Neuronal stem cell (in vitro differentiated cells): ENCODE results near the gene SEMA3F.

ENCODE experiments used
- DNase-seq: peaks from one replicate; pipeline ENCODE4 v3.0.0-alpha.2; 2013; ENCODE audit warnings: low spot score
- H2AFZ ChIP-seq: one replicate; pipeline ENCODE4 v1.6.1; 2013; ENCODE audit warnings: mild to moderate bottlenecking, low read length, inconsistent platforms
- H2AK5ac ChIP-seq: 2 replicates; pipeline ENCODE4 v1.6.1; 2013; ENCODE audit warnings: low read depth, mild to moderate bottlenecking, inconsistent platforms, low read length, moderate library complexity, mixed read lengths
- H2BK120ac ChIP-seq: 2 replicates; pipeline ENCODE4 v1.6.1; 2013; ENCODE audit warnings: low read depth, mild to moderate bottlenecking, inconsistent platforms, low read length, moderate library complexity, mixed read lengths
- H2BK12ac ChIP-seq: one replicate; pipeline ENCODE4 v1.6.1; 2013; ENCODE audit warnings: low read length, inconsistent platforms
- H2BK15ac ChIP-seq: 2 replicates; pipeline ENCODE4 v1.6.1; 2013; ENCODE audit warnings: mild to moderate bottlenecking, low read length, inconsistent platforms, mixed read lengths
- H2BK5ac ChIP-seq: one replicate; pipeline ENCODE4 v1.6.1; 2013; ENCODE audit warnings: inconsistent platforms, mild to moderate bottlenecking, low read length, moderate library complexity
- H3K14ac ChIP-seq: one replicate; pipeline ENCODE4 v1.6.1; 2013; ENCODE audit warnings: low read length, inconsistent platforms
- H3K18ac ChIP-seq: 2 replicates; pipeline ENCODE4 v1.6.1; 2013; ENCODE audit warnings: low read length, inconsistent platforms
- H3K23ac ChIP-seq: 2 replicates; pipeline ENCODE4 v1.6.1; 2013; ENCODE audit warnings: low read depth, mild to moderate bottlenecking, mixed read lengths, low read length, inconsistent platforms; ENCODE audit not compliant: poor library complexity
- H3K27ac ChIP-seq: replicated peaks from 3 replicates; pipeline ENCODE4 v1.5.1; 2013; ENCODE audit warnings: low read length, inconsistent platforms
- H3K27me3 ChIP-seq, 3 experiments: 2 replicates each; pipeline ENCODE4 v1.6.1; 2013; ENCODE audit warnings: low read length in 3 of 3, mild to moderate bottlenecking in 2 of 3, inconsistent platforms in 1 of 3, low read depth in 1 of 3, mixed read lengths in 1 of 3, moderate library complexity in 1 of 3; ENCODE audit not compliant: control insufficient read depth in 3 of 3, insufficient read depth in 3 of 3
- H3K36me3 ChIP-seq, 2 donors: replicated peaks in 1 of 2; 2 replicates each; pipeline ENCODE4 v1.6.1; 2013; ENCODE audit warnings: low read length in 2 of 2; ENCODE audit not compliant: control insufficient read depth in 2 of 2, insufficient read depth in 2 of 2
- H3K4ac ChIP-seq: 2 replicates; pipeline ENCODE4 v1.6.1; 2013; ENCODE audit warnings: inconsistent platforms, mild to moderate bottlenecking, low read length, moderate library complexity
- H3K4me1 ChIP-seq, 2 donors: 1 replicate in 1 of 2; 2 replicates in 1 of 2; pipeline ENCODE4 v1.6.1; 2013; ENCODE audit warnings: low read length in 2 of 2, low read depth in 1 of 2; ENCODE audit not compliant: control insufficient read depth in 2 of 2, insufficient read depth in 1 of 2
- H3K4me2 ChIP-seq: one replicate; pipeline ENCODE4 v1.6.1; 2013; ENCODE audit warnings: mild to moderate bottlenecking, low read length, inconsistent platforms; ENCODE audit not compliant: insufficient read depth, poor library complexity, severe bottlenecking
- H3K4me3 ChIP-seq, 2 donors: 2 replicates each; pipeline ENCODE4 v1.5.1; 2013; ENCODE audit warnings: low read length in 2 of 2, mild to moderate bottlenecking in 2 of 2, inconsistent platforms in 1 of 2, moderate library complexity in 1 of 2
- H3K79me1 ChIP-seq: one replicate; pipeline ENCODE4 v1.6.1; 2013; ENCODE audit warnings: low read depth, mild to moderate bottlenecking, inconsistent platforms, low read length, moderate library complexity
- H3K9ac ChIP-seq: one replicate; pipeline ENCODE4 v1.6.1; 2013; ENCODE audit warnings: mild to moderate bottlenecking, low read depth, low read length, inconsistent platforms; ENCODE audit not compliant: poor library complexity
- H3K9me3 ChIP-seq, 2 donors: replicated peaks in 1 of 2; 2 replicates each; pipeline versions ENCODE3 to v1.6.1; 2013; ENCODE audit warnings: low read length in 2 of 2, mild to moderate bottlenecking in 2 of 2, inconsistent platforms in 1 of 2, low read depth in 1 of 2, mixed read lengths in 1 of 2, moderate library complexity in 1 of 2; ENCODE audit not compliant: control insufficient read depth in 2 of 2, insufficient read depth in 1 of 2
- H4K8ac ChIP-seq: one replicate; pipeline ENCODE4 v1.6.1; 2013; ENCODE audit warnings: low read depth, mild to moderate bottlenecking, inconsistent platforms, low read length, moderate library complexity
- H4K91ac ChIP-seq: one replicate; pipeline ENCODE4 v1.6.1; 2013; ENCODE audit warnings: low read length, low read depth, mild to moderate bottlenecking, inconsistent platforms; ENCODE audit not compliant: poor library complexity
- WGBS, 2 donors: extraction: QIAGEN DNeasy Blood & Tissue Kit; methylation state at CpG; one replicate each; pipeline ENCODE4 v1.1.7; 2013; ENCODE audit warnings: missing lambda C conversion rate in 2 of 2, mixed read lengths in 1 of 2; ENCODE audit not compliant: insufficient read length in 2 of 2, insufficient replicate concordance in 1 of 2; ENCODE audit errors: extremely low coverage in 2 of 2; 5-methylcytosine and 5-hydroxymethylcytosine counted together

Gene SEMA3F

GRCh38 chr3:50196253-50196801 lies 41.2 kb downstream of the SEMA3F start:
- no peak overlapping the region for H2BK120ac ChIP-seq
- peak overlapping the region; percentile 43 for H3K23ac ChIP-seq
- H3K18ac ChIP-seq: no peak overlapping the region
- no peak overlapping the region for H3K4me3 ChIP-seq
- H4K91ac ChIP-seq: no peak overlapping the region
- H2BK5ac ChIP-seq: no peak overlapping the region
- peaks cover 3% of the 10 kb centered on the region for H3K79me1 ChIP-seq
- H3K4me2 ChIP-seq: no peak overlapping the region
- no peak overlapping the region for H3K9ac ChIP-seq
- H3K4me1 ChIP-seq: peaks cover 0 to 4% of the 10 kb centered on the region in 2 donors
- no peak overlapping the region for H4K8ac ChIP-seq
- no peak overlapping the region for H2AFZ ChIP-seq
- peak overlapping the region; percentile 42 for H2BK15ac ChIP-seq
- no peak overlapping the region for H3K14ac ChIP-seq
- H3K27me3 ChIP-seq: peaks cover 0 to 46% (median 3%) of the 10 kb centered on the region in 3 experiments
- no peak for DNase-seq
- peak overlapping the region; percentile 42 for H2AK5ac ChIP-seq
- H3K9me3 ChIP-seq: no peaks in the 10 kb centered on the region
- WGBS, 2 donors: no CpG with 5 or more reads among the region's 6 CpGs
- peak overlapping the region; percentile 85 for H2BK12ac ChIP-seq
- H3K36me3 ChIP-seq: no peaks in the 10 kb centered on the region
- no peak overlapping the region for H3K27ac ChIP-seq
- no peak overlapping the region for H3K4ac ChIP-seq

- no peak overlapping the region for H4K91ac ChIP-seq
- H3K36me3 ChIP-seq: no peaks in the 10 kb centered on the region
- peak overlapping the region; percentile 93 for H2BK5ac ChIP-seq
- peak overlapping the region; percentile 67 for H3K18ac ChIP-seq
- H2BK12ac ChIP-seq: peak overlapping the region; percentile 89
- no peak overlapping the region for H4K8ac ChIP-seq
- no peak overlapping the region for H3K4me2 ChIP-seq
- peak overlapping the region; percentile 48 for H2AK5ac ChIP-seq
- peak overlapping the region; percentile 19 for H3K4ac ChIP-seq
- H2BK120ac ChIP-seq: no peak overlapping the region
- no CpG with 5 or more reads among the region's 10 CpGs for WGBS, 2 donors
- H3K4me3 ChIP-seq: no peak overlapping the region
- no peaks in the 10 kb centered on the region for H3K9me3 ChIP-seq
- H3K79me1 ChIP-seq: peaks cover 1% of the 10 kb centered on the region
- no peak overlapping the region for H3K9ac ChIP-seq
- no peak overlapping the region for H2AFZ ChIP-seq
- peaks cover 11 to 30% of the 10 kb centered on the region in 2 donors for H3K4me1 ChIP-seq
- peak overlapping the region; percentile 48 for H3K23ac ChIP-seq
- no peak overlapping the region for H3K14ac ChIP-seq
- DNase-seq: no peak
- no peak overlapping the region for H3K27ac ChIP-seq
- H2BK15ac ChIP-seq: peak overlapping the region; percentile 95
- H3K27me3 ChIP-seq: peaks cover 7 to 60% (median 16%) of the 10 kb centered on the region in 3 experiments
Measured at GRCh38 chr3:50201573-50202315, 46.6 kb downstream of the SEMA3F start.

- Histone ChIP-seq H2AK5ac (peak overlapping the region; percentile 48), H4K8ac (no peak overlapping the region), H3K36me3 (no peaks in the 10 kb centered on the region), H3K9ac (no peak overlapping the region), H3K14ac (no peak overlapping the region), H4K91ac (peak overlapping the region; percentile 64), H2BK5ac (peak overlapping the region; percentile 93), H3K27ac (no peak overlapping the region), H2BK120ac (no peak overlapping the region), H3K18ac (peak overlapping the region; percentile 74), H3K23ac (peak overlapping the region; percentile 55), H3K27me3 (peaks cover 7 to 68% (median 20%) of the 10 kb centered on the region in 3 experiments), H3K9me3 (no peaks in the 10 kb centered on the region), H3K79me1 (peaks cover 1% of the 10 kb centered on the region), H2BK15ac (peak overlapping the region; percentile 95), H2BK12ac (peak overlapping the region; percentile 84), H3K4ac (no peak overlapping the region), H2AFZ (no peak overlapping the region), H3K4me1 (peaks cover 11 to 30% of the 10 kb centered on the region in 2 donors), H3K4me3 (no peak overlapping the region), H3K4me2 (no peak overlapping the region)
- no peak for DNase-seq
- WGBS, 2 donors: no CpG with 5 or more reads among the region's 16 CpGs
Measured at GRCh38 chr3:50202353-50203112, 47.4 kb downstream of the SEMA3F start.
